ENCODE results near the gene SLCO2B1.

Gene SLCO2B1

GRCh38 chr11:75184757-75185425 is 34.0 kb downstream of the SLCO2B1 start:
- no peak overlapping the region for H3K4me3 ChIP-seq (ENCODE audit: low read depth, low read length)
- no peak for DNase-seq (ENCODE audit: low read depth)
- TF ChIP-seq CTCF (IDR thresholded peaks at IDR 0.05; ENCODE audit: insufficient read depth, low read depth, low read length, missing control alignments): no peak

GRCh38 chr11:75185866-75186265 is 35.0 kb downstream of the SLCO2B1 start:
- H3K4me3 ChIP-seq (ENCODE audit: low read depth, low read length): no peak overlapping the region
- no peak for DNase-seq (ENCODE audit: low read depth)
- TF ChIP-seq CTCF (IDR thresholded peaks at IDR 0.05; ENCODE audit: insufficient read depth, low read depth, low read length, missing control alignments): no peak

GRCh38 chr11:75186999-75187398 is 36.1 kb downstream of the SLCO2B1 start:
- no peak for TF ChIP-seq CTCF (IDR thresholded peaks at IDR 0.05; ENCODE audit: insufficient read depth, low read depth, low read length, missing control alignments)

GRCh38 chr11:75188671-75189070 is 37.8 kb downstream of the SLCO2B1 start:
- H3K4me3 ChIP-seq (ENCODE audit: low read depth, low read length): no peak overlapping the region
- no peak for TF ChIP-seq CTCF (IDR thresholded peaks at IDR 0.05; ENCODE audit: insufficient read depth, low read depth, low read length, missing control alignments)
- no peak for DNase-seq (ENCODE audit: low read depth)

More at GRCh38 chr11:75186999-75187398, 36.1 kb downstream of the SLCO2B1 start:
- no peak for DNase-seq (ENCODE audit: low read depth)
- H3K4me3 ChIP-seq (ENCODE audit: low read depth, low read length): no peak overlapping the region

GRCh38 chr11:75189108-75189507 is 38.2 kb downstream of the SLCO2B1 start:
- H3K4me3 ChIP-seq (ENCODE audit: low read depth, low read length): no peak overlapping the region
- TF ChIP-seq CTCF (IDR thresholded peaks at IDR 0.05; ENCODE audit: insufficient read depth, low read depth, low read length, missing control alignments): no peak
- no peak for DNase-seq (ENCODE audit: low read depth)

GRCh38 chr11:75189911-75190310 is 39.0 kb downstream of the SLCO2B1 start:
- TF ChIP-seq CTCF (IDR thresholded peaks at IDR 0.05; ENCODE audit: insufficient read depth, low read depth, low read length, missing control alignments): no peak
- no peak for DNase-seq (ENCODE audit: low read depth)
- no peak overlapping the region for H3K4me3 ChIP-seq (ENCODE audit: low read depth, low read length)
